Heart right ventricle (tissue), 16 donors: Measurements from ENCODE around the gene PCBD1. TPM values are rescaled to one million over a fixed set of nuclear protein-coding genes. Genes with fewer than 3 reads are reported as not detected.

Experiments used
- ATAC-seq, 8 donors: fragments of 200-7000 bp; cut with Tn5 transposase; one replicate each; pipeline ENCODE4 v1.9.1; 2020; ENCODE audit warnings: mild to moderate bottlenecking in 8 of 8, moderate library complexity in 8 of 8, moderate number of reproducible peaks in 1 of 8
- DNase-seq, 2 donors: peaks; one replicate each; pipeline ENCODE4 v3.0.0-alpha.2; 2020
- H3K27ac ChIP-seq, 10 donors: fragments of 200-600 bp; sonication (generic) in 2 of 10; one replicate each; pipeline versions ENCODE4 v1.5.0 to v1.8.0; 2020 to 2022; ENCODE audit warnings: mild to moderate bottlenecking in 3 of 10
- H3K27me3 ChIP-seq, 7 donors: fragments of 200-600 bp; one replicate each; pipeline ENCODE4 v1.8.0; 2021 to 2022; ENCODE audit warnings: mild to moderate bottlenecking in 2 of 7
- H3K36me3 ChIP-seq, 9 donors: fragments of 200-600 bp; sonication (generic) in 1 of 9; one replicate each; pipeline versions ENCODE4 v1.5.0 to v1.8.0; 2020 to 2022; ENCODE audit warnings: mild to moderate bottlenecking in 2 of 9
- H3K4me1 ChIP-seq, 9 donors: fragments of 200-600 bp; sonication (generic) in 1 of 9; one replicate each; pipeline versions ENCODE4 v1.5.0 to v1.8.0; 2020 to 2022; ENCODE audit warnings: mild to moderate bottlenecking in 4 of 9
- H3K4me3 ChIP-seq, 10 donors: fragments of 200-600 bp; sonication (generic) in 2 of 10; one replicate each; pipeline versions ENCODE4 v1.5.0 to v1.8.0; 2020 to 2022; ENCODE audit warnings: mild to moderate bottlenecking in 7 of 10, moderate library complexity in 2 of 10
- H3K9me3 ChIP-seq, 11 donors: fragments of 200-600 bp in 10 of 11; sonication (generic) in 2 of 11; one replicate each; pipeline versions ENCODE4 v1.5.0 to v1.8.0; 2013 to 2022; ENCODE audit warnings: mild to moderate bottlenecking in 2 of 11, control low read depth in 1 of 11, moderate library complexity in 1 of 11
- whole genome bisulfite sequencing, 2 donors: extraction: QIAGEN DNeasy Blood & Tissue Kit; methylation state at CpG; one replicate each; pipeline ENCODE4 v1.1.7; 2013; ENCODE audit warnings: inconsistent platforms in 1 of 2; 5-methylcytosine and 5-hydroxymethylcytosine counted together
- intact Hi-C, 10 donors: fragments of 100-400 bp; cut with DNase I; formaldehyde crosslinking; loops; one replicate each; pipeline versions ENCODE4 v1.11.1 to v1.14.2; 2022
- polyA plus RNA-seq, 2 donors: library from polyadenylated mRNA; stranded (reverse); fragments of 200-250 nt; gene quantifications; one replicate each; pipeline ENCODE4 v1.2.3, GENCODE V29; 2013
- total RNA-seq, 10 donors: library from RNA; stranded (reverse); fragmentation: NEBNext Ultra II Directional in 3 of 10; extraction: Animal tissue kit (Norgen Biotek cat#: 25700) in 3 of 10; gene quantifications; one replicate each; pipeline versions ENCODE4 v1.2.1 to v1.2.4, GENCODE V29; 2021 to 2023
- TF ChIP-seq, protein P1 (sequence below), 9 donors: fragments of 200-600 bp; sonication (generic) in 2 of 9; IDR thresholded peaks; one replicate each; pipeline versions ENCODE4 v1.5.0 to v1.8.0; 2021 to 2022; ENCODE audit warnings: antibody characterized with exemption in 9 of 9, mild to moderate bottlenecking in 5 of 9, moderate library complexity in 1 of 9
- donor health status: Arrhythmogenic right ventricular cardiomyopathy.
- donor health status: ischemic (EF 13 %, LVEDD 7.1; RV severe dilation, severe dysfunction).
- donor health status: healthy with polysubstance abuse.
- donor health status: DM: no; HTN: yes; CAD: no.
- donor health status: DM: no; HTN: no; CAD: no.
- donor health status: ischemic (EF 25% LVEDD 6.9; RV normal size, moderate dysfunction).
- donor health status: ischemic (EF 25% LVEDD 5.7; RV mildly dilated, moderate dysfunction).
- donor health status: healthy.
- donor health status: DM: yes; HTN: yes; CAD: no.
- donor health status: Ischemic cardiomyopathy.
- donor health status: ischemic (EF 35%, LVEDD 5.7; RV mildly dilated, moderate dysfunction).
- donor health status: nonischemic (EF 11% LVEDD 7.7; RV severe dilation, severe dysfunction).
- donor health status: DM: yes; HTN: yes; CAD: no.
- donor health status: PGD.
- donor health status: ischemic (EF 29% LVEDD 5.4; RV normal size, mild dysfunction).
- donor health status: nonischemic (EF 23%, LVEDD 6.1; RV moderate dilation, normal function).

PCBD1 gene
- total and polyA plus RNA-seq, 12 donors, result 116 to 179 (median 141) TPM

DNA sequence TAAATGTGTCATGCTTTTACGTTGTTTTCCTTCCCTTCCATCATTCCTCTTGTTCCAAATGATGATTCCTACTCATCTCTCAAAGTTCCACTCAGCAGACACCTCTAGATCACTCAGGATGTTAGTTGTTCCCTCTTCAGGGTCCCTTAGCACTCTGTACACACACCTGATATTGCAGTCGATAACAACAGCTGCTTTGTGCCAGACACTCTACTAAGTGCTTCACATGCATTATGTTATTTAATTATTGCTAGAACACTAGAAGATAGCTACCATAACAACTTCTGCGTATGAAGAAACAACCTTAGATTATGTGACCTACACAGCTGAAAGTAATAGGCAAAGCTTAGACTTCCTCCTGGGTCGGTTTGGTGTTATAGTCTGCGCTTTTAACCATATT lies 29.6 kb downstream of the PCBD1 start:
- no peaks in the 10 kb centered on the region for H3K27me3 ChIP-seq
- WGBS, 2 donors, result 54 to 61% methylated on average over 5 of the region's 5 CpGs
- peak in 5 of 8 donors; percentile 33 to 95 (median 92) for ATAC-seq

DNA sequence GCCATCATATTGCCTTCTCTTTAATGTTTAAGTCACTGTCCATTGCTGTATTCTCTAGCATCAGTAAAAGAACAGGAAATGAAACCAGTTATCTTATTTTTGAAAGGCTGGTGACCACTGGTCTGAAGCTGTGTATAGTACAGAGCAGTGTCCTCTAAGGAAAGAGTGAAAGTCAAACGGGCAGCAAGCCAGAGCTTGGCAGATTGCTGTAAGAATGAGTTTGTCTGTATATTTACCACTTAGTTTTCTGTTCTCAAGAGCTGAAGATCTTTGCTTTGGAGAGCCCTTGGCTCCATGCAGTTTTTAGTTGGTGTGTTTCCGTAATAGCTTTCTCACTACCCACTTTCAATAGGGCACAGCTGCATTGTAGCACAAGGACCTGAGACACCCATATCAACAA lies 31.9 kb downstream of the PCBD1 start:
- TF ChIP-seq, protein P1, sequence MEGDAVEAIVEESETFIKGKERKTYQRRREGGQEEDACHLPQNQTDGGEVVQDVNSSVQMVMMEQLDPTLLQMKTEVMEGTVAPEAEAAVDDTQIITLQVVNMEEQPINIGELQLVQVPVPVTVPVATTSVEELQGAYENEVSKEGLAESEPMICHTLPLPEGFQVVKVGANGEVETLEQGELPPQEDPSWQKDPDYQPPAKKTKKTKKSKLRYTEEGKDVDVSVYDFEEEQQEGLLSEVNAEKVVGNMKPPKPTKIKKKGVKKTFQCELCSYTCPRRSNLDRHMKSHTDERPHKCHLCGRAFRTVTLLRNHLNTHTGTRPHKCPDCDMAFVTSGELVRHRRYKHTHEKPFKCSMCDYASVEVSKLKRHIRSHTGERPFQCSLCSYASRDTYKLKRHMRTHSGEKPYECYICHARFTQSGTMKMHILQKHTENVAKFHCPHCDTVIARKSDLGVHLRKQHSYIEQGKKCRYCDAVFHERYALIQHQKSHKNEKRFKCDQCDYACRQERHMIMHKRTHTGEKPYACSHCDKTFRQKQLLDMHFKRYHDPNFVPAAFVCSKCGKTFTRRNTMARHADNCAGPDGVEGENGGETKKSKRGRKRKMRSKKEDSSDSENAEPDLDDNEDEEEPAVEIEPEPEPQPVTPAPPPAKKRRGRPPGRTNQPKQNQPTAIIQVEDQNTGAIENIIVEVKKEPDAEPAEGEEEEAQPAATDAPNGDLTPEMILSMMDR (IDR thresholded peaks at IDR 0.05), result no peak
- ATAC-seq (no peak), DNase-seq (no peak)
- intact Hi-C loops, result no loop called here
- Histone ChIP-seq H3K27ac (no peak overlapping the region), H3K9me3 (no peaks in the 10 kb centered on the region), H3K36me3 (peaks cover 0 to 100% (median 30%) of the 10 kb centered on the region in 9 donors), H3K27me3 (no peaks in the 10 kb centered on the region), H3K4me3 (no peak overlapping the region), H3K4me1 (peaks cover 0 to 10% (median 0%) of the 10 kb centered on the region in 9 donors)
- 58 to 61% methylated on average over 2 of the region's 2 CpGs for WGBS, 2 donors

More for the DNA sequence above, 29.6 kb downstream of the PCBD1 start:
- Histone ChIP-seq H3K9me3 (no peaks in the 10 kb centered on the region), H3K4me3 (no peak overlapping the region), H3K36me3 (peaks cover 0 to 100% (median 30%) of the 10 kb centered on the region in 9 donors), H3K27ac (no peak overlapping the region), H3K4me1 (peaks cover 0 to 10% (median 0%) of the 10 kb centered on the region in 9 donors)
- intact Hi-C loops, result no loop called here
- DNase-seq, result no peak
- TF ChIP-seq, protein P1 (IDR thresholded peaks at IDR 0.05), result no peak

DNA sequence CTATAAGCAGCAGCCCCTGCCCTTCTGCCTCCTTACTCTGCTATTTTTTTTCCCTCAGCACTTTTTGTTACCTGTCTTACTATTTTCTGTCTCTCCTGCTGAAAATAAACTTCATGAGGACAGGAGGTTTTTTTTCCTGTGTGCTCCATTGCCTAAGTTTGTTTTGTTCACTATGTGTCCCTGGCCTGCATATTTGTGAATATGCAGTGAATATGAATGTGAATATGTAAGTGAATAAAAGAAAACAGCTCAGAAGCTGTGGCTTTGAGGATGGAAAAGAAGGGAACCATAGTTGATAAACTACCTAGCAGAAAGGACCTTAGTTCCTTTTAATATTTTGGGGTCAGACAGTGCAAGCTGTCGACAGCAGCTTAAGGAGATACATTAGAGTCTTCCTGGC lies 34.9 kb downstream of the PCBD1 start:
- TF ChIP-seq, protein P1 (IDR thresholded peaks at IDR 0.05), result no peak
- Histone ChIP-seq H3K9me3 (no peaks in the 10 kb centered on the region), H3K36me3 (peaks cover 0 to 92% (median 19%) of the 10 kb centered on the region in 9 donors), H3K4me3 (no peak overlapping the region), H3K4me1 (peaks cover 0 to 4% (median 0%) of the 10 kb centered on the region in 9 donors), H3K27me3 (no peaks in the 10 kb centered on the region), H3K27ac (no peak overlapping the region)
- ATAC-seq (no peak), DNase-seq (no peak)
- intact Hi-C loops, result no loop called here
- 88 to 93% methylated on average over 1 of the region's 1 CpG for WGBS, 2 donors

DNA sequence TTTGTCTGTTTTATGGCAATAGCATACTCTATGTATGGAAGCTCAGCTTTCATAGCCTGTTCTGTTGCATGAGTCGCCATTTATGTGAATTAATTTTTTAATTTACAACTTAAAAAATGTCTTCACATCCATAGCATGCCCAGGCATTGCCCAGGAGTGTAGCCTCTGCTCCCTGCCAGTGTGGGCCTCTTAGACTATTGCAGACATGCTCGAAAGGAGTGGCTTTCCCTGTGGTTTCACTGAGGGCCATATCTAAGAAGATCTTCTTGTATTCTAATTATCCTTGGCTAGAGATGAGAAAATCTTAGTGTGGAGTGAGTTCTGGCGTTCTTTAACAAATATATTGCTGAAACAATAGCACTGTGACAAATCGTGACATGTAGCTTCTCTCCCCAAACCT lies 35.3 kb downstream of the PCBD1 start:
- 93 to 96% methylated on average over 4 of the region's 4 CpGs for WGBS, 2 donors
- Histone ChIP-seq H3K4me3 (no peak overlapping the region), H3K4me1 (peaks cover 0 to 5% (median 0%) of the 10 kb centered on the region in 9 donors), H3K36me3 (peaks cover 0 to 92% (median 15%) of the 10 kb centered on the region in 9 donors), H3K27ac (no peak overlapping the region), H3K27me3 (no peaks in the 10 kb centered on the region), H3K9me3 (no peaks in the 10 kb centered on the region)
- intact Hi-C loops, result no loop called here
- TF ChIP-seq, protein P1 (IDR thresholded peaks at IDR 0.05), result no peak
- ATAC-seq (no peak), DNase-seq (no peak)
